Right renal pelvis (tissue), 4 donors: ENCODE data around the gene TFB1M. TPM values are rescaled to one million over a fixed set of nuclear protein-coding genes. Genes with fewer than 3 reads are reported as not detected.

ENCODE experiments used
- DNase-seq, 4 donors: peaks; one replicate each; pipeline ENCODE4 v3.0.0-alpha.2; 2013; ENCODE audit warnings: low read depth in 4 of 4, low spot score in 3 of 4, missing footprints in 1 of 4
- polyA plus RNA-seq, 4 donors: library from polyadenylated mRNA; unstranded; fragments of 120-200 nt; gene quantifications; one replicate each; pipeline ENCODE4 v1.2.1, GENCODE V29; 2013; ENCODE audit not compliant: insufficient read length in 4 of 4

The TFB1M gene
- polyA plus RNA-seq, 4 donors: 17.4 to 19.5 (median 18.8) TPM

- no peak for DNase-seq
Measured at GRCh38 chr6:155213611-155214372, 100.5 kb downstream of the TFB1M start.

GRCh38 chr6:155212616-155213380 is 101.5 kb downstream of the TFB1M start:
- no peak for DNase-seq

- no peak for DNase-seq
Measured at GRCh38 chr6:155212106-155212505, 102.2 kb downstream of the TFB1M start.

- no peak for DNase-seq
Measured at GRCh38 chr6:155207223-155207622, 107.1 kb downstream of the TFB1M start.

Other genes starting within 250 kb of the TFB1M start
- under 1 TPM; 0.42 to 0.87 (median 0.66) TPM for gene CLDN20, start 50.5 kb downstream of the TFB1M start, polyA plus RNA-seq
- gene NOX3, start 141.4 kb upstream of the TFB1M start, polyA plus RNA-seq: 1 to 10 TPM; 1.4 to 2.2 (median 1.9) TPM